GM12892 (cell line): ENCODE data around the gene SUPT16H.
A peak's percentile ranks its signal among the peaks of the same experiment; 100 is the strongest.

ENCODE experiments used
- DNase-seq: peaks from one replicate; pipeline ENCODE4 v3.0.0; 2011; ENCODE audit not compliant: insufficient read length
- FAIRE-seq: peaks from 2 replicates; lab custom pipeline; 2011; peaks lifted over from hg19 to GRCh38; lab: Jason Lieb, UNC
- POLR2A ChIP-seq: IDR thresholded peaks from 2 replicates; pipeline ENCODE4 v1.6.1; 2011; ENCODE audit warnings: low read depth, low read length, control low read depth
- POLR2AphosphoS5 ChIP-seq: IDR thresholded peaks from 2 replicates; pipeline ENCODE4 v1.6.1; 2011; ENCODE audit warnings: low read depth, low read length, control low read depth
- TAF1 ChIP-seq: IDR thresholded peaks from 2 replicates; pipeline ENCODE4 v1.6.1; 2011; ENCODE audit warnings: low read depth, mild to moderate bottlenecking, control low read depth, low read length, borderline replicate concordance

SUPT16H gene

GRCh38 chr14:21347201-21347600, 36.6 kb downstream of the SUPT16H start:
- no peak for FAIRE-seq
- no peak for TF ChIP-seq TAF1
- no peak for TF ChIP-seq POLR2AphosphoS5
- TF ChIP-seq POLR2A: no peak
- DNase-seq: no peak

GRCh38 chr14:21346532-21347135, 37.2 kb downstream of the SUPT16H start:
- DNase-seq (no peak), FAIRE-seq (no peak)
- no peak for TF ChIP-seq POLR2A

- TF ChIP-seq POLR2AphosphoS5: no peak
- no peak for TF ChIP-seq POLR2A
- no peak for TF ChIP-seq TAF1
- DNase-seq: no peak
- FAIRE-seq: no peak
Observed at GRCh38 chr14:21343035-21343794, 40.6 kb downstream of the SUPT16H start.

GRCh38 chr14:21334202-21334906, 49.5 kb downstream of the SUPT16H start:
- no peak for FAIRE-seq
- TF ChIP-seq POLR2AphosphoS5 (no peak), POLR2A (no peak), TAF1 (no peak)
- no peak for DNase-seq

GRCh38 chr14:21332950-21333349, 50.9 kb downstream of the SUPT16H start:
- DNase-seq (no peak), FAIRE-seq (no peak)
- TF ChIP-seq POLR2A (no peak), TAF1 (no peak), POLR2AphosphoS5 (no peak)

- FAIRE-seq (no peak), DNase-seq (no peak)
- TF ChIP-seq POLR2A (no peak), TAF1 (no peak), POLR2AphosphoS5 (no peak)
Observed at GRCh38 chr14:21326972-21327371, 56.8 kb downstream of the SUPT16H start.

- TF ChIP-seq TAF1 (no peak), POLR2AphosphoS5 (no peak), POLR2A (no peak)
- DNase-seq (no peak), FAIRE-seq (no peak)
Observed at GRCh38 chr14:21322716-21323115, 61.1 kb downstream of the SUPT16H start.

GRCh38 chr14:21320913-21321312, 62.9 kb downstream of the SUPT16H start:
- no peak for FAIRE-seq
- TF ChIP-seq POLR2AphosphoS5: no peak
- TF ChIP-seq TAF1: no peak
- no peak for TF ChIP-seq POLR2A
- DNase-seq: no peak

- DNase-seq (peak; percentile 33), FAIRE-seq (peak; percentile 48)
- TF ChIP-seq POLR2AphosphoS5 (no peak), TAF1 (no peak), POLR2A (no peak)
Observed at GRCh38 chr14:21317398-21317797, 66.4 kb downstream of the SUPT16H start.

- TF ChIP-seq POLR2AphosphoS5 (no peak), POLR2A (no peak), TAF1 (no peak)
- FAIRE-seq (no peak), DNase-seq (no peak)
Observed at GRCh38 chr14:21313512-21313911, 70.3 kb downstream of the SUPT16H start.

- FAIRE-seq (no peak), DNase-seq (no peak)
- TF ChIP-seq POLR2A: no peak
- TF ChIP-seq POLR2AphosphoS5: no peak
Observed at GRCh38 chr14:21311614-21312013, 72.2 kb downstream of the SUPT16H start.

GRCh38 chr14:21309956-21310355, 73.9 kb downstream of the SUPT16H start:
- DNase-seq: no peak
- TF ChIP-seq POLR2AphosphoS5 (no peak), TAF1 (no peak), POLR2A (no peak)
- FAIRE-seq: no peak
